ENCODE results near the gene CXCR2.
"Not testable (repeated sequence)": the region's sequence is repeated elsewhere in the genome, so short reads cannot be mapped to it uniquely, and the experiment has no call there.

CXCR2 gene

GRCh38 chr2:218125626-218126080, at the start of gene CXCR2:
TSS of gene CXCR2 (plus strand) at chr2:218126028. CDS start at chr2:218134802, 8,774 bp downstream.
- peaks cover 5% of the 10 kb centered on the region for H3K27me3 Mint-ChIP-seq
- H3K27ac Mint-ChIP-seq = no peak within 1 kb of the TSS
- H3K9me3 Mint-ChIP-seq = no peaks in the 10 kb centered on the region
- peaks cover 10% of the 10 kb centered on the region for H3K4me1 Mint-ChIP-seq
- H3K36me3 Mint-ChIP-seq = peaks cover 1% of the 10 kb centered on the region
- peak within 1 kb of the TSS; percentile 63 for H3K4me3 Mint-ChIP-seq

DNA sequence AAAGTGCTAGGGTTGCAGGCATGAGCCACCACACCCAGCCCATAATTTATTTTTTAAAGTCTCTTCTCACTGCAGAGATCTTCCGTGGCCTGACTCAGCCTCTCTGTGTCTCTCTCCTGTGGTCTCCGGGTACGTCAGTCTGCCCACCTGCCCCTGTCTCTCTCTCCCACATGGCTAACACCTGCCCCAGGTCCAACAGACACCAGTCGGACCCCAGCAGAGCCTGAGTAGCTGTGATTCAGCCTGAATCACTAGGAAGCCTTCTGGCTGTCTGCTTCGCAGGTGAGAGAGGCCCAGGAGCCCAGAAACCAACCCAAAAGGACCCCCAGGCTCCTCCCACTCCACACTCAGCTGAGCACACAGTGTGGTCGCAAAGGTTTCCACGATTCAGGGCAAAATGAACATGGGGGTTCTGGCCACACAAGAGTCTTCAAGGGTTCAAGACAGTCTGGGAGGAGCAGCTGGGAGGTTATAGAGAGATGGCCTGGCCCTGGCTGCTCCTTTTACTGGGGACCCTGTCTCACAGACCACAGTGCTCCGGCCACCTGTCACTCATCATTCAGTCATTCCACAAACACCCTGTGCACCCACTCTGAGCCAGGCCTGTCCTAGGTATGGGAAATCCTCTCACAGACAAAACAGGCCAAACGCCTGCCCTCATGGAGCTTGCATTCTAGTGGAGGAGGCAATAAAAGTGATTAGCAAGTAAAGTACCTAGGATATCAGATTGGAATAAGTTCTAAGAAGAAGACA, 48.2 kb upstream of the CXCR2 start:
- Mint-ChIP-seq H3K36me3 (no peaks in the 10 kb centered on the region), H3K27me3 (peaks cover 1% of the 10 kb centered on the region), H3K27ac (no peak overlapping the region), H3K9me3 (no peaks in the 10 kb centered on the region), H3K4me3 (no peak overlapping the region), H3K4me1 (no peaks in the 10 kb centered on the region)

GRCh38 chr2:218079943-218080913, 45.6 kb upstream of the CXCR2 start:
- H3K4me3 Mint-ChIP-seq = no peak overlapping the region
- H3K4me1 Mint-ChIP-seq = no peaks in the 10 kb centered on the region
- no peak overlapping the region for H3K27ac Mint-ChIP-seq
- H3K27me3 Mint-ChIP-seq = no peaks in the 10 kb centered on the region
- no peaks in the 10 kb centered on the region for H3K36me3 Mint-ChIP-seq
- peaks cover 3% of the 10 kb centered on the region for H3K9me3 Mint-ChIP-seq

- H3K27me3 Mint-ChIP-seq = no peaks in the 10 kb centered on the region
- H3K4me3 Mint-ChIP-seq = no peak overlapping the region
- H3K9me3 Mint-ChIP-seq = peaks cover 8% of the 10 kb centered on the region
- no peaks in the 10 kb centered on the region for H3K4me1 Mint-ChIP-seq
- no peaks in the 10 kb centered on the region for H3K36me3 Mint-ChIP-seq
- no peak overlapping the region for H3K27ac Mint-ChIP-seq
Observed at GRCh38 chr2:218081063-218081462, 44.8 kb upstream of the CXCR2 start.

GRCh38 chr2:218081695-218082094, 44.1 kb upstream of the CXCR2 start:
- Mint-ChIP-seq H3K4me1 (no peaks in the 10 kb centered on the region), H3K27me3 (no peaks in the 10 kb centered on the region), H3K36me3 (no peaks in the 10 kb centered on the region), H3K27ac (no peak overlapping the region), H3K9me3 (peaks cover 14% of the 10 kb centered on the region), H3K4me3 (no peak overlapping the region)

DNA sequence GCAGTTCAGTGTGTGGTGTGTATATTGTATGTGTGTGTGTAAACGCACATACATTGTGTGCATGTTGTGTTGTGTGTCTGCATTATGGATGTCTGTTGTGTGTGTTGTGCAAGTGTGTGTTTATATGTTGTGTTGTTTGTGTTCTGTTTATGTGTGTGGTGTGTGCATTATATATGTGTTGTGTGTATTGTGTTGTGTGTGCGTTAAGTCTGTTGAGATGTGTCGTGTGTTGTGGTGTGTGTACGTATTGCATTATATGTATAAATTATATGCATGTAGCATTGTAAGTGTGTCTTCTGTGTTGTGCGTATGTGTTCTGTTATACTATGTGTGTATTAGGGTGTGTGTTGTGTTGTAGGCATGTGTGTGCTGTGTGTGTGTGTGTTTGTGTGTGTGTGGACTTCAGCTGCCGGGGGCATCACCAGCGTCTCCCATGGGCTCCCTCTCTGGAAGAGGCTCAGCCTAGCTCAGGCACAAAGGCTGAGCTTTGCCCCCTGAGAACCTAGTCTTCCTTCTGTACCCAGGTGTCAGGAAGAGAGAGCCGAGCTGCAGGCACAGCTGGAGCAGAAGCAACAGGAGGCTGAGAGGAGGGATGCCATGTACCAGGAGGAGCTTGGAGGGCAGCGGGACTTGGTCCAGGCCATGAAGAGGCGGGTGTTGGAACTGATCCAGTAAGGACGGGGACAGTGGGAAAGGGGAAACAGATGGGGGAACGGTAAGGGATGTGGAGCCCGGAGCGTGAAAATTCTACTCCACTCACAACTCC, 43.1 kb upstream of the CXCR2 start:
- no peaks in the 10 kb centered on the region for H3K4me1 Mint-ChIP-seq
- peaks cover 15% of the 10 kb centered on the region for H3K9me3 Mint-ChIP-seq
- H3K36me3 Mint-ChIP-seq = no peaks in the 10 kb centered on the region
- H3K27ac Mint-ChIP-seq = no peak overlapping the region
- H3K27me3 Mint-ChIP-seq = no peaks in the 10 kb centered on the region
- no peak overlapping the region for H3K4me3 Mint-ChIP-seq

DNA sequence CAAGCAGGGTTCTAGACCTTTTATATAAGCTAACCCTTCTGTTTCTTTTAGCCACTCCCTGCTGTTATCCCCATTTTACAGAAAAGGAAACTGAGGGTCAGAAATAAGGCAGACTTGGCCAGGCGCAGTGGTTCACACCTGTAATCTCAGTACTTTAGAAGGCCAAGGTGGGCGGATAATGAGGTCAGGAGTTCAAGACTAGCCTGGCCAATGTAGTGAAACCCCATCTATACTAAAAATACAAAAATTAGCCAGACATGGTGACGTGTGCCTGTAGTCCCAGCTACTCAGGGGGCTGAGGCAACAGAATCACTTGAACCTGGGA, 42.5 kb upstream of the CXCR2 start:
- Mint-ChIP-seq H3K36me3 (no peaks in the 10 kb centered on the region), H3K27me3 (no peaks in the 10 kb centered on the region), H3K4me1 (no peaks in the 10 kb centered on the region), H3K9me3 (peaks cover 15% of the 10 kb centered on the region), H3K4me3 (no peak overlapping the region), H3K27ac (no peak overlapping the region)

DNA sequence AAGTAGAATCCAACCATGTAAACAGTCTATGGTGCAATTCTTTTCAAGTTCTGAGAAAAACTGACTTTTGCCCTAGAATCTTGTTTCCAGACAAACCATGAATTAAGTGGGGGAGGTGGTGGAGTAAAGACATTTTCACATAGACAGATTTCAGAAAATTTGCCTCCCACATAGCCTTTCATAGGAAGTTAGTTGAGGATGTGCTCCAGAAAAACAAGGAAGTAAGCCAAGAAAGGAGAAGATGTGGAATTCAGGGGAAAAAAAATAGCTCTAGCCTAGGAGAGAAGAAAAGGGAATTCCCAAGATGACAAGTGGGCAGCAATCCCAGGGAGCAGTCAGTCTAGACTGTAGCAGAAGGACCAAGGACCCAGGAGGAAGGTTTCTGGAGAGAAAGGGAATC, 39.4 kb upstream of the CXCR2 start:
- no peaks in the 10 kb centered on the region for H3K27me3 Mint-ChIP-seq
- no peaks in the 10 kb centered on the region for H3K4me1 Mint-ChIP-seq
- peaks cover 15% of the 10 kb centered on the region for H3K9me3 Mint-ChIP-seq
- no peak overlapping the region for H3K4me3 Mint-ChIP-seq
- no peaks in the 10 kb centered on the region for H3K36me3 Mint-ChIP-seq
- no peak overlapping the region for H3K27ac Mint-ChIP-seq

DNA sequence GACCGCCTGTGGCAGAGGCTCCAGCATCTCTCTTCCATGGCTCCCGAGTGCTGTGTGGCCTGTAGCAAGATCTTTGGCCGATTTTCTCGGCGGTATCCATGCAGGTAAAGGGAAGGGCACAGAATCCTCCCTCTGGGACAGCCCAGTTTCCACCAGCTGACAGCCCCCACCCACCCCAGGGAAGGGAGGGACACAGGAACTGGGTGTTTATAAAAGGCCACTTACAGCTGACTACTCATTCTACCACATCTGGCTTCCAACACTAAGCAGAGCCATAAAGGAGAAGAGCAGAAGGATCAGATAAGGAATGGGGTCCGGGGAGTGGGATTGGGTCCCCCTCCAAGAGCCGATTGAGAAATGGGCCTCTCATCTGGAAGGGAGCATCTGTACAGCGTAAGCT, 36.6 kb upstream of the CXCR2 start:
- Mint-ChIP-seq H3K4me3 (no peak overlapping the region), H3K27me3 (no peaks in the 10 kb centered on the region), H3K4me1 (no peaks in the 10 kb centered on the region), H3K27ac (no peak overlapping the region), H3K9me3 (peaks cover 15% of the 10 kb centered on the region), H3K36me3 (no peaks in the 10 kb centered on the region)

DNA sequence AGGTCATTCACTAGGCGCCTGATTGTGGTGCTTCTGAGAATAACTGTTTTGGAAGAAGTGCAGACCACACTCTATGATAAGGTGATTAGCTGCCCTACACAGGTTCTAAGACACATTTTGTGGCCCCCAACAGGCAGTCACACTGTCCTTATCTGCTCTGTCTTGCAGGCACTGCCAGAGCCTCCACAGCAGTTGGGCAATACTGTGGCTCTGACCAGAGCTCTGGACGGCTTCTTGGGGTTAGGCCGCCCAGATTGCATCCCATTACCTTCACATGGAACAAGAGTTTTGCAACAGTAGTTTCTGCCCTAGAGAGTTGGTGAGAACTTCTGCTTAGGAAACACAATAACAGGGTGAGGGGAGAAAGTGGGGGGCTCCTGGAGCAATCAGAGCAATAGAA, 34.1 kb upstream of the CXCR2 start:
- no peaks in the 10 kb centered on the region for H3K4me1 Mint-ChIP-seq
- no peaks in the 10 kb centered on the region for H3K9me3 Mint-ChIP-seq
- H3K27me3 Mint-ChIP-seq = no peaks in the 10 kb centered on the region
- no peaks in the 10 kb centered on the region for H3K36me3 Mint-ChIP-seq
- no peak overlapping the region for H3K4me3 Mint-ChIP-seq
- no peak overlapping the region for H3K27ac Mint-ChIP-seq

DNA sequence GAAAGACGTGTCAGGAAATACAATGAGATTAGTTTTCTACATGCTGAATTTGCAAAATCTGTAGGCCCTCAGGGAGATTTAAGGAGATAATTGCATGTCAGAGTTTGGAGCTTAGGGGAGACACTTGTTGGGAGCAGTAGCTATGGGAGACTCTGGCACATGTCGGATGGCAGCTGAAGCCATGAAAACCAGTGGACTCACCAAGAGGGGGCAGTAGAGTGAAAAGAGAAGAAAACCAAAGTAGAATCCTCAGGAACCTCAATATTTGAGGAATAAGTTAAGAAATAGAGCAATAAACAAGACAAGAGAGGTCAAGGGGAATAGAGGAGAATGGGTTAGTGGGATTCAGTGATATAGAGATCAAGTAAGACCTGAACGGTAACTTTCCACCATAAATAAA, 31.9 kb upstream of the CXCR2 start:
- no peaks in the 10 kb centered on the region for H3K9me3 Mint-ChIP-seq
- H3K36me3 Mint-ChIP-seq = no peaks in the 10 kb centered on the region
- no peak overlapping the region for H3K4me3 Mint-ChIP-seq
- no peaks in the 10 kb centered on the region for H3K27me3 Mint-ChIP-seq
- no peaks in the 10 kb centered on the region for H3K4me1 Mint-ChIP-seq
- H3K27ac Mint-ChIP-seq = no peak overlapping the region

DNA sequence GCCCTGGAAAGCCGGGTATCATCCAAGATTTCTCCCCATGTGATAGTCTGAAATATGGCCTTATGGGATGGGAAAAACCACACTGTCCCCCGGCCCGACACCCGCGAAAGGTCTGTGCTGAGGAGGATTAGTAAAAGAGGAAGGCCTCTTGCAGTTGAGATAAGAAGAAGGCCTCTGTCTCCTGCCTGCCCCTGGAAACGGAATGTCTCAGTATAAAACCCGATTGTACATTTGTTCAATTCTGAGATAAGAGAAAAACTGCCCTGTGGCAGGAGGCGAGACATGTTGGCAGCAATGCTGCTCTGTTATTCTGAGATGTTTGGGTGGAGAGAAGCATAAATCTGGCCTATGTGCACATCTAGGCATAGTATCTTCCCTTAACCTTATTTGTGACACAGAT, 30.0 kb upstream of the CXCR2 start:
- Mint-ChIP-seq H3K27me3 (no peaks in the 10 kb centered on the region), H3K9me3 (no peaks in the 10 kb centered on the region), H3K36me3 (no peaks in the 10 kb centered on the region), H3K27ac (no peak overlapping the region), H3K4me3 (no peak overlapping the region), H3K4me1 (no peaks in the 10 kb centered on the region)

GRCh38 chr2:218097975-218098374, 27.9 kb upstream of the CXCR2 start:
- no peak overlapping the region for H3K4me3 Mint-ChIP-seq
- H3K4me1 Mint-ChIP-seq = no peaks in the 10 kb centered on the region
- H3K9me3 Mint-ChIP-seq = no peaks in the 10 kb centered on the region
- H3K36me3 Mint-ChIP-seq = no peaks in the 10 kb centered on the region
- no peak overlapping the region for H3K27ac Mint-ChIP-seq
- peaks cover 1% of the 10 kb centered on the region for H3K27me3 Mint-ChIP-seq

GRCh38 chr2:218108834-218109233, 17.0 kb upstream of the CXCR2 start:
- not testable (repeated sequence) for H3K4me1 Mint-ChIP-seq, H3K27ac Mint-ChIP-seq, H3K36me3 Mint-ChIP-seq, H3K4me3 Mint-ChIP-seq
- Mint-ChIP-seq H3K27me3 (peaks cover 20% of the 10 kb centered on the region), H3K9me3 (peaks cover 13% of the 10 kb centered on the region)

GRCh38 chr2:218121789-218122188, 4.0 kb upstream of the CXCR2 start:
- H3K36me3 Mint-ChIP-seq, H3K9me3 Mint-ChIP-seq: not testable (repeated sequence)

GRCh38 chr2:218122286-218122685, 3.5 kb upstream of the CXCR2 start:
- H3K4me3 Mint-ChIP-seq, H3K27ac Mint-ChIP-seq, H3K4me1 Mint-ChIP-seq, H3K27me3 Mint-ChIP-seq, H3K36me3 Mint-ChIP-seq, H3K9me3 Mint-ChIP-seq: not testable (repeated sequence)

More at GRCh38 chr2:218121789-218122188, 4.0 kb upstream of the CXCR2 start:
- not testable (repeated sequence) for H3K4me1 Mint-ChIP-seq, H3K27ac Mint-ChIP-seq, H3K4me3 Mint-ChIP-seq, H3K27me3 Mint-ChIP-seq
